ENCODE results near the gene MYO1D.
"Not testable (repeated sequence)": the region's sequence is repeated elsewhere in the genome, so short reads cannot be mapped to it uniquely, and the experiment has no call there.

MYO1D gene

GRCh38 chr17:32719689-32720088, 157.2 kb downstream of the MYO1D start:
- Histone ChIP-seq H3K36me3 (ENCODE audit: insufficient read depth, low read length) (no peaks in the 10 kb centered on the region; the same call in 1 of the 2 replicates), H3K9me3 (ENCODE audit: control insufficient read depth, insufficient read depth, low read length) (no peaks in the 10 kb centered on the region), H3K9ac (ENCODE audit: low read depth, low read length) (no peak overlapping the region), H3K4me1 (ENCODE audit: insufficient read depth, low read length) (no peaks in the 10 kb centered on the region)

GRCh38 chr17:32714922-32715321, 162.0 kb downstream of the MYO1D start:
- not testable (repeated sequence) for H3K36me3 ChIP-seq (ENCODE audit: insufficient read depth, low read length); H3K9ac ChIP-seq (ENCODE audit: low read depth, low read length); H3K4me1 ChIP-seq (ENCODE audit: insufficient read depth, low read length); H3K9me3 ChIP-seq (ENCODE audit: control insufficient read depth, insufficient read depth, low read length)

- H3K9me3 ChIP-seq (ENCODE audit: control insufficient read depth, insufficient read depth, low read length); H3K4me1 ChIP-seq (ENCODE audit: insufficient read depth, low read length); H3K9ac ChIP-seq (ENCODE audit: low read depth, low read length); H3K36me3 ChIP-seq (ENCODE audit: insufficient read depth, low read length): not testable (repeated sequence)
Measured at GRCh38 chr17:32714206-32714605, 162.7 kb downstream of the MYO1D start.

- Histone ChIP-seq H3K9ac (ENCODE audit: low read depth, low read length) (no peak overlapping the region), H3K4me1 (ENCODE audit: insufficient read depth, low read length) (no peaks in the 10 kb centered on the region), H3K36me3 (ENCODE audit: insufficient read depth, low read length) (no peaks in the 10 kb centered on the region), H3K9me3 (ENCODE audit: control insufficient read depth, insufficient read depth, low read length) (no peaks in the 10 kb centered on the region)
Measured at GRCh38 chr17:32713081-32713480, 163.8 kb downstream of the MYO1D start.

- Histone ChIP-seq H3K9me3 (ENCODE audit: control insufficient read depth, insufficient read depth, low read length) (no peaks in the 10 kb centered on the region), H3K36me3 (ENCODE audit: insufficient read depth, low read length) (no peaks in the 10 kb centered on the region), H3K9ac (ENCODE audit: low read depth, low read length) (no peak overlapping the region), H3K4me1 (ENCODE audit: insufficient read depth, low read length) (no peaks in the 10 kb centered on the region)
Measured at GRCh38 chr17:32709562-32709961, 167.4 kb downstream of the MYO1D start.

GRCh38 chr17:32701871-32702270, 175.1 kb downstream of the MYO1D start:
- H3K4me1 ChIP-seq (ENCODE audit: insufficient read depth, low read length) = no peaks in the 10 kb centered on the region
- no peaks in the 10 kb centered on the region for H3K9me3 ChIP-seq (ENCODE audit: control insufficient read depth, insufficient read depth, low read length)
- H3K9ac ChIP-seq (ENCODE audit: low read depth, low read length) = no peak overlapping the region
- H3K36me3 ChIP-seq (ENCODE audit: insufficient read depth, low read length) = no peaks in the 10 kb centered on the region

- Histone ChIP-seq H3K4me1 (ENCODE audit: insufficient read depth, low read length) (no peaks in the 10 kb centered on the region), H3K9me3 (ENCODE audit: control insufficient read depth, insufficient read depth, low read length) (no peaks in the 10 kb centered on the region), H3K9ac (ENCODE audit: low read depth, low read length) (no peak overlapping the region), H3K36me3 (ENCODE audit: insufficient read depth, low read length) (no peaks in the 10 kb centered on the region)
Measured at GRCh38 chr17:32699247-32699646, 177.7 kb downstream of the MYO1D start.

- H3K4me1 ChIP-seq (ENCODE audit: insufficient read depth, low read length) = no peaks in the 10 kb centered on the region
- H3K9me3 ChIP-seq (ENCODE audit: control insufficient read depth, insufficient read depth, low read length) = no peaks in the 10 kb centered on the region
- no peaks in the 10 kb centered on the region for H3K36me3 ChIP-seq (ENCODE audit: insufficient read depth, low read length)
- no peak overlapping the region for H3K9ac ChIP-seq (ENCODE audit: low read depth, low read length)
Measured at GRCh38 chr17:32697728-32698625, 178.9 kb downstream of the MYO1D start.

- Histone ChIP-seq H3K9me3 (ENCODE audit: control insufficient read depth, insufficient read depth, low read length) (no peaks in the 10 kb centered on the region), H3K36me3 (ENCODE audit: insufficient read depth, low read length) (no peaks in the 10 kb centered on the region), H3K9ac (ENCODE audit: low read depth, low read length) (no peak overlapping the region), H3K4me1 (ENCODE audit: insufficient read depth, low read length) (no peaks in the 10 kb centered on the region)
Measured at GRCh38 chr17:32696426-32696825, 180.5 kb downstream of the MYO1D start.

- H3K9ac ChIP-seq (ENCODE audit: low read depth, low read length) = no peak overlapping the region
- H3K4me1 ChIP-seq (ENCODE audit: insufficient read depth, low read length) = no peaks in the 10 kb centered on the region
- H3K36me3 ChIP-seq (ENCODE audit: insufficient read depth, low read length) = no peaks in the 10 kb centered on the region
- no peaks in the 10 kb centered on the region for H3K9me3 ChIP-seq (ENCODE audit: control insufficient read depth, insufficient read depth, low read length)
Measured at GRCh38 chr17:32695864-32696263, 181.1 kb downstream of the MYO1D start.

GRCh38 chr17:32693194-32693897, 183.6 kb downstream of the MYO1D start:
- Histone ChIP-seq H3K9ac (ENCODE audit: low read depth, low read length) (no peak overlapping the region), H3K4me1 (ENCODE audit: insufficient read depth, low read length) (0 out of 2 replicates have a peak, but pooled peaks cover under 1% of the 10 kb centered on the region), H3K9me3 (ENCODE audit: control insufficient read depth, insufficient read depth, low read length) (no peaks in the 10 kb centered on the region), H3K36me3 (ENCODE audit: insufficient read depth, low read length) (no peaks in the 10 kb centered on the region)

GRCh38 chr17:32692179-32692578, 184.7 kb downstream of the MYO1D start:
- Histone ChIP-seq H3K36me3 (ENCODE audit: insufficient read depth, low read length) (no peaks in the 10 kb centered on the region), H3K9me3 (ENCODE audit: control insufficient read depth, insufficient read depth, low read length) (no peaks in the 10 kb centered on the region), H3K4me1 (ENCODE audit: insufficient read depth, low read length) (peaks cover 5% of the 10 kb centered on the region; the same call in 1 of the 2 replicates), H3K9ac (ENCODE audit: low read depth, low read length) (no peak overlapping the region)

GRCh38 chr17:32689348-32689747, 187.6 kb downstream of the MYO1D start:
- Histone ChIP-seq H3K9me3 (ENCODE audit: control insufficient read depth, insufficient read depth, low read length) (no peaks in the 10 kb centered on the region), H3K4me1 (ENCODE audit: insufficient read depth, low read length) (peaks cover 5% of the 10 kb centered on the region; the same call in 1 of the 2 replicates), H3K9ac (ENCODE audit: low read depth, low read length) (no peak overlapping the region), H3K36me3 (ENCODE audit: insufficient read depth, low read length) (0 out of 2 replicates have a peak, but pooled peaks cover 3% of the 10 kb centered on the region)

- no peaks in the 10 kb centered on the region for H3K9me3 ChIP-seq (ENCODE audit: control insufficient read depth, insufficient read depth, low read length)
- 0 out of 2 replicates have a peak, but pooled peaks cover 3% of the 10 kb centered on the region for H3K36me3 ChIP-seq (ENCODE audit: insufficient read depth, low read length)
- peaks cover 5% of the 10 kb centered on the region; the same call in 1 of the 2 replicates for H3K4me1 ChIP-seq (ENCODE audit: insufficient read depth, low read length)
- H3K9ac ChIP-seq (ENCODE audit: low read depth, low read length) = no peak overlapping the region
Measured at GRCh38 chr17:32688221-32688620, 188.7 kb downstream of the MYO1D start.
